GM18498 (cell line): ENCODE measurements around the gene RND2.

Experiments
- ATAC-seq: cut with Tn5 transposase; IDR thresholded peaks from one replicate; pipeline ENCODE4 v1.9.1; 2021; ENCODE audit warnings: mild to moderate bottlenecking, moderate library complexity; ENCODE audit not compliant: unreplicated experiment

Gene RND2

DNA sequence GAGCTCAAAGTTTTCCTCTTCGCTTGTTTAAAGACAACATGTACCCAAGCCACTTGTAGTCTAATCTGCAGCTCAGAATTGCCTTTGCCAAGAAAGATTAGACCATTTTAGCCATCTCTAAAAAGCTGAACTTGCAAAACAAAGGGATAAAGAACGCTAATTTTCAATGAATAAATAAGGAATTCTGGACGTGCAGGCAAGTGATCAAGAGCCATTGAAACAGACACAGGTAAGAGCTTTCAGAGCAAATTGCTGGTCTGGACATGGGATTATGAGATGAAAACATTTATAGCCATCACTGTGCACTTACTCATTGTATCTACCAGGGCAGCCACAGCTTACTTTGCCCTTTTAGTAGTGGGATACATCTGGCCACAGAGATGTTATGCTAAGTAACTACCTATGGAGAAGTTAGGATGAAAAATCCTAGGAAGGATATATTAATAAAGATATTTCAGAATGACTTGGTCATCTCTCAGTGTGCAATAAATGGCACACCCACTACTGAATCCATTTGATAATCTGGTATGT lies 44.4 kb downstream of the RND2 start:
- ATAC-seq: no peak

DNA sequence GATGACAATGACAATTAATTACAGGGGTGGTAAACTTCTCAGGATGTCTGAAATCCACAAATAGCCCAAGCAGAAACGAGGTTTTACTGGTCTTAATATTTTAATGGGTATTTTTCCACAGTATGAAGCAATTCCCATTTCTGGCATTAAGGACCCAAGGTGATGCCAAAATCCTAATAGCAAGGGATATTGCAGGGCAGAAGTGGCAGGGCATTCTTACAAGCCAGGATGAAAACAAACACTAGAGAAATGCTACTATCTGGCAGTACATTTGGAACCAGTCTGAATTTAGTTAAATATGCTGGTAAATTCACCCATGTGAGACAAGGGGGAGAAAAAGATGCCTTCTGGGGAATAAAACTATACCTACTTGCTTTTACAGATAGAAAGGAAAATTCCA lies 45.2 kb downstream of the RND2 start:
- ATAC-seq: no peak

- ATAC-seq: no peak
Measured at GRCh38 chr17:43070872-43071271, 45.8 kb downstream of the RND2 start.

- no peak for ATAC-seq
Measured at GRCh38 chr17:43074869-43075268, 49.8 kb downstream of the RND2 start.

DNA sequence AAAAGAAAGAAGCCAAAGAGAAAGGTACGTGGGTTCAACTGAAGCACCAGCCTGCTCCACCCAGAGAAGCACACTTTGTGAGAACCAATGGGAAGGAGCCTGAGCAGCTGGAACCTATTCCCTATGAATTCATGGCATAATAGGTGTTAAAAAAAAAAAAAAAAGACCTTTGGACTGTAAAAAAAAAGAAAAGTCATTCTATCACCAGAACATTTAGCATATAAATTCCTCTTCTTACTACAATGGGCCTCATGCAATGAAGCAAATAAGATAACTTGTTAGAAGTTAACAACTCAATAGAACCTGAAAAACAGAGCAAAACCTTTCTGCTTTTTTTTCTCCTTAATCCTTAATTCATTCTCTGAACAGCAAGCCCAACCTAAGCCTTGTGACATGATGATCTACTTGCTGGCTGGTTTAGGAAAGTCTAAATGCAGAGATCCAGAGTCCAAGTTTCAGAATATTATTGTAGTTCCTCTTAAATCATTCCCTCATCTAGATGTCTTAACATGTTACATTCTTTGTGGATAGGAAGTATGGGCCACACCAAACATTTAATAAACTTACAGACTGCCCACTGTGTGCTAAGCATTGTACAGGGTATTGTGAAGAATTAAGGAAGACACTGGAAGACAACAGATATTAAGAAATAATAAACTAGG lies 54.7 kb downstream of the RND2 start:
- no peak for ATAC-seq
